GM23248 (cell line): ENCODE results near the gene KRTDAP.

ENCODE experiments used
- EZH2 ChIP-seq: fragments of 200-600 bp; sonication (generic); IDR thresholded peaks from 2 replicates; pipeline ENCODE4 v1.6.1; 2018; ENCODE audit warnings: antibody characterized with exemption, mild to moderate bottlenecking; ENCODE audit not compliant: insufficient read depth, poor library complexity, severe bottlenecking
- EZH2phosphoT487 ChIP-seq: fragments of 200-600 bp; sonication (generic); IDR thresholded peaks from 2 replicates; pipeline ENCODE4 v1.6.1; 2018; ENCODE audit warnings: antibody characterized with exemption, moderate library complexity, mild to moderate bottlenecking, low read depth; ENCODE audit not compliant: insufficient read depth

DNA sequence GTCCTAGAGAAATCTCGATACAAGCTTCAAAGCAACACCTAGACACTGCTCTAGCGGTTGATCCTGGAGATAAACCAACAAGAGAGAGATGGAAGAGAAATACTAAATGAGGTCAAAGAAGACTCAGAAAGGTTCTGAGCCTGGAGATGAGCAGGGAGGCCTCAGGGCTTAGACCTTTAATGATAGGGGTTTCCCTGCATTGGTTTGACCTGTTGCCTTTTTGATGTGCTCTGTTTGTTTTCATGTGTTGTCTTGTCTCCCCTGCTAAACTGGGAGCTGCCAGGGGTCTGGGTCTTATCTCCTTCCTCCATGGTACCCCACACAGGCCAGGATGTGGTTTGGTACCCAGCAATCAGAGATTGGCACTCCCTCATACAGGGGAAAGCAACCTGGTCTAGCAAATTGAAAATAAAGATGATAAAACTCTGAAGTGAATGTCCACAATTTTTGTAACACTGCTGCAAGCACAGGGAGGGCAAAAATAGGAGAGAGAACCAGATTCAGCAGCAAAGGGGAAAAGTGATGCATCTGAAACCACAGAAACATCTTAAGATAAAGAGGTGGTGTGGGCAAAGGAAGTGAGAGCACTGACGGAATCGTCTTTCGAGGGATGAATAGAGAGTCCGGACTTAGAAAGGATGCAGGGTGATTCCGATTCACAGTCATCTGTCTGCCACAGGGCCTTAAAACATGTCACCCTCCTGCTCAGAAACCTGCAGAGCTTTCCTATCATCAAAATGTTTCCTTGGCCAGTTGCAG is 38.7 kb downstream of the KRTDAP start:
- no peak for TF ChIP-seq EZH2phosphoT487
- TF ChIP-seq EZH2 = no peak
